Fibroblast of villous mesenchyme (primary cell): Measurements from ENCODE around the gene UBE2S. TPM values are rescaled to one million over a fixed set of nuclear protein-coding genes. Genes with fewer than 3 reads are reported as not detected.
"Not testable (repeated sequence)": the region's sequence is repeated elsewhere in the genome, so short reads cannot be mapped to it uniquely, and the experiment has no call there.

Source experiments
- DNase-seq: peaks from one replicate; pipeline ENCODE4 v3.0.0-alpha.2; 2010; ENCODE audit warnings: low read depth
- H3K4me3 ChIP-seq: 2 replicates; pipeline ENCODE4 v1.5.1; 2011; ENCODE audit warnings: low read depth, mild to moderate bottlenecking, low read length
- CTCF ChIP-seq: IDR thresholded peaks from 2 replicates; pipeline ENCODE4 v1.5.1; 2012; ENCODE audit warnings: low read depth, mild to moderate bottlenecking, low read length; ENCODE audit not compliant: insufficient read depth
- total RNA-seq: library from RNA; depleted of rRNA; stranded (reverse); fragments of >200 nt; gene quantifications from 2 replicates; pipeline ENCODE4 v1.2.3, GENCODE V29; 2012

The UBE2S gene
- 108 and 155 TPM in 2 replicates for total RNA-seq

GRCh38 chr19:55407550-55407799 lies at the start of gene UBE2S:
Gene UBE2S, minus strand, starts transcription at chr19:55407788. Its CDS starts 199 bp downstream, at chr19:55407589.
- not testable (repeated sequence) for DNase-seq
- H3K4me3 ChIP-seq = peak within 1 kb of the TSS; percentile 82

DNA sequence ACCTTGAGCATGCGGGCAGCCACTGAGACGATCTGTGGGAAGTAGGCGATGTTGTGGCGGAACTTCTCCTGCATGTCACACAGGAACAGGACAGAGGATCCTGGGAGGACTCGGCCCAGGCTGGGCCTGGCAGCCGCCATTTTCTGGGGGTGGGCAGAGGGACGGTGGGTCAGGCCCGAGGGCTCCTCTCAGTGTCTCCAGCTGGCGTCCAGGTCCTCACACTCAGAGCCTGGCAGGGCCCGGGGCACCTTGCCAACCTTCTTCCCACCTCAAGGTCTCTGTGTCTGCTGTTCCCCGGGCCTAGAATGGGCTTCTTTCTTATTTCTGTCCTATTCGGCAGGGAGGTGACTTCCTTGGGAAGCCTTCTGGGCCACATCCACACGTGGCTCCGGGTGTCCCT lies 48.8 kb upstream of the UBE2S start:
- H3K4me3 ChIP-seq = no peak overlapping the region
- TF ChIP-seq CTCF = no peak
- DNase-seq = no peak

GRCh38 chr19:55455576-55456235 lies 48.1 kb upstream of the UBE2S start:
- no peak overlapping the region for H3K4me3 ChIP-seq
- no peak for DNase-seq
- TF ChIP-seq CTCF = no peak

DNA sequence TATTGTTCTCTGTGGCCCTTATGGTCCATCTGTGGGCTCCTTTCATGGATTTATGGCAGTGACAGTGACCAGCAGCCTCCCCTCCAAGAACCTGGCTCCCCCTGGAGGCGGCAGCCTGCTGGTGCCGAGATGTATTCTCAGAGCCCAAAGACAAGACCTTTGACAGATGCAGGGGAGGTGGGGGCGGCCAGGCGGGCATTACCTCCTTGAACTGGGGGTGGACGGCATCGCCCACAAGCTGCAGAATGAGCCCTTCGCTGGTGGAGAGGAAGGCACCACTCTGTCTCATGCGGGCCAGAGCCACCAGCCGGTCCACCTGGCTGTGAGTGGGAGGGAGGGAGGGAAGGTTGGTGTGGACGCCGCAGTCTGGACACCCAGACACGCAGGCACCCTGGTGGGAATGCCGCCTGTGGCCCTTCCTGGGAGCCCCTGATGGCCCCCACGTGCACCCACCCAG lies 47.2 kb upstream of the UBE2S start:
- peak; percentile 76 for TF ChIP-seq CTCF
- no peak overlapping the region for H3K4me3 ChIP-seq
- DNase-seq = peak; percentile 29

DNA sequence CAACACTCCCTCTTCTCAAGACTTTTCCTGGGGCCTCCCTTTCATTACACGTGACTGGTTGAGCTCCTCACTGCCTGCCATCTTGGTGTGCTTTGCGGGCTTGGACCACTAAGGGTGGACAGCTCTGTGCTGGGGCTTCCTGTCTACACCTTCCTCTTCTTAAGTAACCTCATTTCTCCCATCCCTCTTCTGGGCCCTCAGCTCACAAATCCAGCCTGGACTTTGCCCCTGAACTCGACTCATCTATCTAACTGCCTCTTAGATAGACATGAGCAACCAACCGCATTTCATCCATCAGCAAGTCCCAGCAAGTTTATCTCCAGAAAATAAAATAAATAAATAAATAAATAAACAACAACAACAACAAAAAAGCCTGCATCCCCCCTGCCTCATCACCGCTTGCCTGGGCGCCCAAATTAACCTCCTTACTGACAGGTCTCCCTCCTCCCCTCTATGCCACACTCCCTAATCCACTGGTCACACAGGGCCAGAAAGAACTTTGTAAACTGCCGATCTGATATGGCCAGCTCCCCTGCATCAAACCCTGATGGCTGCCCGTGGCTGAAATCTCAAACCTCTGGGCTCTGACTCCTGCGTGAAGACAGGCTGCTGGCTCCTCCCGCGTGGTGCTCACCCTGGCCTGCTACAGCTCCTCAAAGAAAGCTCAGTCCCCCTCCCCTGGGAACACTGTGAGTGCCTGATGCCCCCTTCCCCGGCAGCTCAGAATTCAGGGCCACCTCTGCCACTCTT lies 46.1 kb upstream of the UBE2S start:
- no peak for DNase-seq
- TF ChIP-seq CTCF = no peak
- no peak overlapping the region for H3K4me3 ChIP-seq

DNA sequence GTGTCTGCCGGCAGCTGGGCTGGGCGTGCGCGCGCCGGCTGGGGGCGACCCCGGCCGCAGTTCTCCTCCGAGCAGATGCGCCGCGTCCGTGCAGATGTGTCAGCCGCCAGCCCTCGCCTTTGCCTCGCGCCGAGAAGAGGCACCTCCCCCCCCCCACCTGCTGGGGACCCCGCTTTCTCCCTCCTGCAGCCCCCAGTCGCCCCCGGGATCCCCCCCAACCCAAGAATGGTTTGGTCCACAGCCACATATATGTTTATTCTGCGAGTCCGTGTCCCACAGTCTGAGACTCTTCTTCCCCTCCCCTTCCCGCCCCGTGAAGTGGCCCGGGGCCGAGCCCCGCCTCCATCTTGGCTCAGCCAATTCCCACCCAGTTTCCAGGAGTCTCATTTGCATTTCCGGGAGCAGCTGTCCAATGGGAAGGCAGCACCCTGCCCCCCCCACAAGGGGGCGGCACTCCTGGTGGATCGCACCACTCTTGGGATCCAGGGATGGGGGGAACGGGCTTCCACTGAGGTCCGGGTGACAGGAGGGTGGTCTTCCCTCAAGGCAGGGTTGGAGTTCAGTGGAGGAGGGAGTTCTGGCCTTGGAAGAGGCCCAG lies 45.3 kb upstream of the UBE2S start:
- peak; percentile 65 for DNase-seq
- H3K4me3 ChIP-seq = no peak overlapping the region
- no peak for TF ChIP-seq CTCF

- no peak for TF ChIP-seq CTCF
- H3K4me3 ChIP-seq = no peak overlapping the region
These were observed 44.6 kb upstream of the UBE2S start for GRCh38 chr19:55451965-55452748.

More at GRCh38 chr19:55451965-55452748, 44.6 kb upstream of the UBE2S start:
- DNase-seq = no peak
